ENCODE measurements around the gene TMED6.

GRCh38 chr16:69364088-69364487, 12.5 kb upstream of the TMED6 start:
- TF ChIP-seq CTCF (IDR thresholded peaks at IDR 0.05 in 2 of 3, conservative IDR thresholded peaks at IDR 0.05 in 1 of 3; ENCODE audit: borderline replicate concordance in 1 of 3, insufficient read depth in 1 of 3, low read depth in 2 of 3, low read length in 2 of 3) (no peak), POLR2A (IDR thresholded peaks at IDR 0.05; ENCODE audit: borderline replicate concordance, extremely low read depth, insufficient read depth, insufficient read length) (no peak)
